Tibial nerve (tissue), 4 donors: ENCODE measurements around the gene YOD1. TPM values are rescaled to one million over a fixed set of nuclear protein-coding genes. Genes with fewer than 3 reads are reported as not detected.
A peak's percentile ranks its signal among the peaks of the same experiment; 100 is the strongest.

Source experiments
- DNase-seq, 2 donors: peaks; one replicate each; pipeline ENCODE4 v3.0.0-alpha.2; 2019; ENCODE audit warnings: low spot score in 2 of 2
- H3K27ac ChIP-seq, 4 donors: fragments of 200-600 bp; sonication (generic) in 3 of 4; one replicate each; pipeline ENCODE4 v1.5.1; 2017 to 2019; ENCODE audit warnings: mild to moderate bottlenecking in 1 of 4
- H3K27me3 ChIP-seq, 2 donors: fragments of 200-600 bp; sonication (generic) in 1 of 2; one replicate each; pipeline versions ENCODE4 v1.5.1 to v1.6.0; 2017 to 2019
- H3K36me3 ChIP-seq, 3 donors: fragments of 200-600 bp; sonication (generic); one replicate each; pipeline ENCODE4 v1.5.1; 2018 to 2019
- H3K4me1 ChIP-seq, 4 donors: fragments of 200-600 bp; sonication (generic) in 3 of 4; one replicate each; pipeline ENCODE4 v1.5.1; 2017 to 2019
- H3K4me3 ChIP-seq, 4 donors: fragments of 200-600 bp; sonication (generic) in 3 of 4; one replicate each; pipeline ENCODE4 v1.5.1; 2017 to 2019; ENCODE audit warnings: mild to moderate bottlenecking in 1 of 4, moderate library complexity in 1 of 4
- H3K9me3 ChIP-seq, 4 donors: fragments of 200-600 bp; sonication (generic) in 3 of 4; one replicate each; pipeline ENCODE4 v1.5.1; 2017 to 2019
- CTCF ChIP-seq, 5 experiments: fragments of 200-600 bp in 3 of 5; fragments of 450-650 bp in 2 of 5; sonication (generic) in 3 of 5; IDR thresholded peaks; one replicate each; pipeline ENCODE4 v1.5.1; 2016 to 2019; ENCODE audit warnings: antibody characterized with exemption in 5 of 5, mild to moderate bottlenecking in 3 of 5, moderate library complexity in 2 of 5
- EP300 ChIP-seq, 2 donors: sonication (generic); formaldehyde crosslinking; IDR thresholded peaks; one replicate each; pipeline ENCODE4 v1.6.1; 2017; ENCODE audit warnings: antibody characterized with exemption in 2 of 2, mild to moderate bottlenecking in 1 of 2
- POLR2A ChIP-seq, 2 donors: fragments of 450-650 bp; IDR thresholded peaks; one replicate each; pipeline ENCODE4 v1.6.1; 2017; ENCODE audit warnings: antibody characterized with exemption in 2 of 2, mild to moderate bottlenecking in 2 of 2, moderate library complexity in 2 of 2
- WGBS, 2 donors: methylation state at CpG; one replicate each; pipeline ENCODE4 v1.1.5; 2018; 5-methylcytosine and 5-hydroxymethylcytosine counted together
- total RNA-seq, 4 donors: library from RNA; depleted of rRNA; stranded (reverse); fragments of >200 nt; gene quantifications; one replicate each; pipeline ENCODE4 v1.1.0, GENCODE V29; 2016

YOD1 gene
- total RNA-seq, 4 donors from 2014 or later = 6.9 to 11.8 (median 10.7) TPM

- no peak overlapping the region for H3K27ac ChIP-seq
- no peak for DNase-seq
- peaks cover 2 to 41% (median 8%) of the 10 kb centered on the region in 3 donors for H3K36me3 ChIP-seq
- H3K9me3 ChIP-seq = no peaks in the 10 kb centered on the region
- TF ChIP-seq CTCF (IDR thresholded peaks at IDR 0.05) (no peak), POLR2A (IDR thresholded peaks at IDR 0.05) (no peak), EP300 (IDR thresholded peaks at IDR 0.05) (no peak)
- H3K27me3 ChIP-seq = no peaks in the 10 kb centered on the region
- H3K4me3 ChIP-seq = no peak overlapping the region
- H3K4me1 ChIP-seq = peaks cover 0 to 4% (median 2%) of the 10 kb centered on the region in 4 donors
- 48 to 75% methylated on average over 3 of the region's 3 CpGs for WGBS, 2 donors
Measured at GRCh38 chr1:207060596-207060995, 9.6 kb upstream of the YOD1 start.

GRCh38 chr1:207059881-207060280 is 8.9 kb upstream of the YOD1 start:
- DNase-seq = no peak
- H3K9me3 ChIP-seq = no peaks in the 10 kb centered on the region
- H3K27ac ChIP-seq = no peak overlapping the region
- H3K4me1 ChIP-seq = peaks cover 0 to 4% (median 2%) of the 10 kb centered on the region in 4 donors
- TF ChIP-seq POLR2A (IDR thresholded peaks at IDR 0.05) (no peak), EP300 (IDR thresholded peaks at IDR 0.05) (no peak), CTCF (IDR thresholded peaks at IDR 0.05) (no peak)
- 38 to 42% methylated on average over 4 of the region's 4 CpGs for WGBS, 2 donors
- H3K27me3 ChIP-seq = no peaks in the 10 kb centered on the region
- no peak overlapping the region for H3K4me3 ChIP-seq
- peaks cover 2 to 34% (median 8%) of the 10 kb centered on the region in 3 donors for H3K36me3 ChIP-seq

DNA sequence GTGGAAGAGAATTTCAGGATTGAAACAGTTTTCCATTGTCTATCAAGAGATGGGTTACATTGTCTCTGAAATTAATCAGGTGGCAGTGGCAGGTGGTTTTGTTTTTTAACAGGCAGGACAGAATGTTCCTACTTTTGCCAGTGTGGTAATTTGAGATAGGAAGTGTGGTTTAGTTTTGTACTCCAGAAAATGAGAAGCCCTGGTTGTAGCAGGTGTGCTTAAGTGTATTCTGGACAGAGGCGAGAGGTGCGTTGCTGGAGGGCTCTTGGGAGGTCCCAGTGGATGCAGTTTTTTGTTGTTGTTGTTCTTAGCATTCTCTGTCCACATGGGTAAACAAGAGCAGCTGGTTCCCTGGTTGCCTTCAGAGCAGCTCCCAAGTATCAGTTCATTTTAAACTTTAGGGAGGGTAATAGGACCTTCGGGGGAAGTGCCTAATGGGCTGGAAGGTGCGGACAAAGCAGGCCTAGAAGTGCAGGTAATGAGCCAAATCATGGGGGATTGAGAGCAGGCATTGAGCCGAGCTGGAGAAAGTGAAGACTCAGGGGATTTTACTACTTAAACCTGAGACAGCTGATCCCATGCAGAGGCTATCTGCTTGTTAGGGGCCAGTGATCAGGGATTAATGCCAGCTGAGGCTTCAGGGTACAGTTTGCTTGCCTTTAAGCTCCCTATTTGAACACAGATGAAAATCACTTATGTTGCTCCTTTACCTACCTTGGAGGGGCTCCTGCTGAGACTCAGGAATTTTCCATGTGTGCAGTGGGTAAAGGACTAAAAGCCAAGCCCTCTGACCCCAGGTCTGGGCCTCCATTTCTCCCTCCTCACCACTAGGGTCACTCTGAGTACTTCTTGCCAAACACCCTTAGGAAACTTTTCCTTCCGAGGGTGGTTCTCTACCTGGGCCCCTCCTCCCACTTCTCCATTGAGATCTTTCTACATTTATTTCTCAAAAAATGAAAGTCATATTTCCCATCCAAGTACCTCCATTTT is 8.2 kb upstream of the YOD1 start:
- Histone ChIP-seq H3K4me1 (peaks cover 0 to 6% (median under 1%) of the 10 kb centered on the region in 4 donors), H3K9me3 (no peaks in the 10 kb centered on the region), H3K27ac (no peak overlapping the region), H3K4me3 (no peak overlapping the region), H3K36me3 (peaks cover 2 to 29% (median 8%) of the 10 kb centered on the region in 3 donors), H3K27me3 (no peaks in the 10 kb centered on the region)
- WGBS, 2 donors = 77% methylated on average over 6 of the region's 6 CpGs
- no peak for DNase-seq
- no peak for TF ChIP-seq CTCF (IDR thresholded peaks at IDR 0.05)
- no peak for TF ChIP-seq POLR2A (IDR thresholded peaks at IDR 0.05)
- no peak for TF ChIP-seq EP300 (IDR thresholded peaks at IDR 0.05)

DNA sequence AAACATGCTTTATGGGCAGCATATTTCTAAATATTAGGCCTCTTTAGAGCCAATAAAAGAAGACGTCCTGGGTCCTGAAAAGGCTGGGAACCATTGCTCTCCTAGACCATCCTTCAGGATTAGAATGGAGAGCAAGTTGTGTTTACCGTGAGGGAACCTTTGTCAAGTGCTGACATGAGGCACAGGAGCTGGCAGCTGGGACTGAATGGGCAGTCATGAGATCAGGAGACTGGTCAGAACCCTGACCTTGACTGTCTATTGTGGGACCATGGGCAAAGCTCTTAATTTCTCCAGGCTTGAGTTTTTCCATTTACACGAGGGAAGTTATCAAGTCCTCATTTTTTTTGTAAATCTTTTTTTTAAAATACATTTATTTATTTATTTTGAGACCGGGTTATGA is 7.2 kb upstream of the YOD1 start:
- H3K27ac ChIP-seq = no peak overlapping the region
- peaks cover 2 to 25% (median 8%) of the 10 kb centered on the region in 3 donors for H3K36me3 ChIP-seq
- no peaks in the 10 kb centered on the region for H3K9me3 ChIP-seq
- TF ChIP-seq CTCF (IDR thresholded peaks at IDR 0.05) (no peak), POLR2A (IDR thresholded peaks at IDR 0.05) (no peak), EP300 (IDR thresholded peaks at IDR 0.05) (no peak)
- no peaks in the 10 kb centered on the region for H3K27me3 ChIP-seq
- no peak for DNase-seq
- 79 to 88% methylated on average over 4 of the region's 4 CpGs for WGBS, 2 donors
- peaks cover 0 to 14% (median 0%) of the 10 kb centered on the region in 4 donors for H3K4me1 ChIP-seq
- no peak overlapping the region for H3K4me3 ChIP-seq

DNA sequence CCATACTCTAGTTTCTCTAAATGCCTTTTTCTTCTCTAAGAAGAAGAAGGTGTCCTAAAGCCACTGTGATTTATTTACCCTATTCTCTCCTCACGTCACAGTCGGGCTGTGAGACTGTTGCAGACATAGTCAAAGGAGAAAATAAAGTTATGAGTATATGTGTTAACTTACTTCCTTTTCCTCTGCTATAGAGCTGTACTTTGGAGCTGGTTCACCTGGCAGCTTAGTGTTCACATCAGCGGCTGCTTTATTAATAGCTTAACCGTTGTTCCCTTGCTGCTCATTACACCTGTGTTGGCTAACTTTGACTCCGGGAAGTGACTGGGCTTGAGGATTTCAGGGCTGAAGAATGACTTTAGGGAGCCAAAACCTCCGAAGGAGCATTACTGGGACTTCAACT is 5.7 kb upstream of the YOD1 start:
- H3K9me3 ChIP-seq = no peaks in the 10 kb centered on the region
- peak overlapping the region in 1 of 4 donors; percentile 91 for H3K27ac ChIP-seq
- peaks cover 0 to 9% (median 3%) of the 10 kb centered on the region in 3 donors for H3K36me3 ChIP-seq
- TF ChIP-seq CTCF (IDR thresholded peaks at IDR 0.05) = no peak
- no peak for TF ChIP-seq EP300 (IDR thresholded peaks at IDR 0.05)
- no peak for DNase-seq
- WGBS, 2 donors = 90 to 92% methylated on average over 6 of the region's 6 CpGs
- H3K4me3 ChIP-seq = no peak overlapping the region
- peaks cover 0 to 24% (median 8%) of the 10 kb centered on the region in 4 donors for H3K4me1 ChIP-seq
- H3K27me3 ChIP-seq = no peaks in the 10 kb centered on the region
